Glutamatergic neuron (in vitro differentiated cells): ENCODE data around the gene MCM6. TPM values are rescaled to one million over a fixed set of nuclear protein-coding genes. Genes with fewer than 3 reads are reported as not detected.
"Not testable (repeated sequence)": the region's sequence is repeated elsewhere in the genome, so short reads cannot be mapped to it uniquely, and the experiment has no call there.

Source experiments
- DNase-seq: peaks from one replicate; pipeline ENCODE4 v3.0.0; 2022
- H3K27ac Mint-ChIP-seq: one replicate; pipeline ENCODE4 v1.8.0; 2020; ENCODE audit warnings: mild to moderate bottlenecking, mixed read lengths, inconsistent platforms; ENCODE audit not compliant: unreplicated experiment
- H3K27me3 Mint-ChIP-seq: one replicate; pipeline ENCODE4 v1.8.0; 2020; ENCODE audit warnings: mild to moderate bottlenecking, moderate library complexity, mixed read lengths, inconsistent platforms; ENCODE audit not compliant: unreplicated experiment
- H3K36me3 Mint-ChIP-seq: one replicate; pipeline ENCODE4 v1.8.0; 2020; ENCODE audit warnings: mild to moderate bottlenecking, mixed read lengths, inconsistent platforms; ENCODE audit not compliant: unreplicated experiment
- H3K4me1 Mint-ChIP-seq: one replicate; pipeline ENCODE4 v1.8.0; 2020; ENCODE audit warnings: mild to moderate bottlenecking, low read depth, mixed read lengths, inconsistent platforms; ENCODE audit not compliant: unreplicated experiment
- H3K4me3 Mint-ChIP-seq: one replicate; pipeline ENCODE4 v1.8.0; 2020; ENCODE audit warnings: mild to moderate bottlenecking, mixed read lengths, inconsistent platforms; ENCODE audit not compliant: unreplicated experiment
- H3K9me3 Mint-ChIP-seq: one replicate; pipeline ENCODE4 v1.8.0; 2020; ENCODE audit warnings: mild to moderate bottlenecking, moderate library complexity, mixed read lengths, inconsistent platforms; ENCODE audit not compliant: unreplicated experiment
- CTCF ChIP-seq: fragments of 200-600 bp; sonication (generic); IDR thresholded peaks from one replicate; pipeline ENCODE4 v1.5.0; 2021; ENCODE audit not compliant: partially characterized antibody, unreplicated experiment
- total RNA-seq: library from RNA; stranded (reverse); fragmentation: NEBNext Ultra II Directional; extraction: Animal tissue kit (Norgen Biotek cat#: 25700); gene quantifications from one replicate; pipeline ENCODE4 v1.2.1, GENCODE V29; 2021; ENCODE audit not compliant: unreplicated experiment

MCM6 gene
- total RNA-seq, 1 donor from 2014 or later: 11.7 TPM

GRCh38 chr2:135885709-135886108, 9.5 kb upstream of the MCM6 start:
- no peak for DNase-seq
- Mint-ChIP-seq H3K36me3 (peaks cover 13% of the 10 kb centered on the region), H3K4me3 (no peak overlapping the region), H3K27ac (no peak overlapping the region), H3K27me3 (peaks cover 2% of the 10 kb centered on the region), H3K4me1 (peaks cover 18% of the 10 kb centered on the region), H3K9me3 (peaks cover 4% of the 10 kb centered on the region)
- TF ChIP-seq CTCF: no peak

GRCh38 chr2:135882415-135882814, 6.2 kb upstream of the MCM6 start:
- H3K27me3 Mint-ChIP-seq: peaks cover 5% of the 10 kb centered on the region
- H3K4me3 Mint-ChIP-seq: no peak overlapping the region
- no peak overlapping the region for H3K27ac Mint-ChIP-seq
- peaks cover 3% of the 10 kb centered on the region for H3K9me3 Mint-ChIP-seq
- H3K4me1 Mint-ChIP-seq: peaks cover 17% of the 10 kb centered on the region
- DNase-seq: no peak
- no peaks in the 10 kb centered on the region for H3K36me3 Mint-ChIP-seq
- no peak for TF ChIP-seq CTCF

- H3K27ac Mint-ChIP-seq: peak overlapping the region; percentile 64
- H3K4me3 Mint-ChIP-seq: peak overlapping the region; percentile 88
- not testable (repeated sequence) for H3K27me3 Mint-ChIP-seq, H3K9me3 Mint-ChIP-seq, H3K36me3 Mint-ChIP-seq, DNase-seq
- peaks cover 12% of the 10 kb centered on the region for H3K4me1 Mint-ChIP-seq
Measured at GRCh38 chr2:135876770-135877169, 527 bp upstream of the MCM6 start.

GRCh38 chr2:135875491-135876065, 665 bp downstream of the MCM6 start:
- H3K4me1 Mint-ChIP-seq: peaks cover 12% of the 10 kb centered on the region

GRCh38 chr2:135874777-135875365, 1.4 kb downstream of the MCM6 start:
- no peak overlapping the region for H3K27ac Mint-ChIP-seq
- no peak for DNase-seq
- H3K9me3 Mint-ChIP-seq: peaks cover 6% of the 10 kb centered on the region
- H3K4me3 Mint-ChIP-seq: peak overlapping the region; percentile 82
- H3K27me3 Mint-ChIP-seq: peaks cover 6% of the 10 kb centered on the region
- no peak for TF ChIP-seq CTCF
- H3K4me1 Mint-ChIP-seq: peaks cover 12% of the 10 kb centered on the region
- peaks cover 3% of the 10 kb centered on the region for H3K36me3 Mint-ChIP-seq

More at GRCh38 chr2:135875491-135876065, 665 bp downstream of the MCM6 start:
- DNase-seq: peak; percentile 49
- Mint-ChIP-seq H3K27ac (no peak overlapping the region), H3K27me3 (peaks cover 6% of the 10 kb centered on the region), H3K4me3 (peak overlapping the region; percentile 82), H3K36me3 (peaks cover 3% of the 10 kb centered on the region), H3K9me3 (peaks cover 6% of the 10 kb centered on the region)
- TF ChIP-seq CTCF: no peak
